GM21825 (cell line): ENCODE measurements around the gene JAK1.
"Not testable (repeated sequence)": the region's sequence is repeated elsewhere in the genome, so short reads cannot be mapped to it uniquely, and the experiment has no call there.

Experiments used
- ATAC-seq: cut with Tn5 transposase; IDR thresholded peaks from one replicate; pipeline ENCODE4 v1.9.1; 2021; ENCODE audit warnings: mild to moderate bottlenecking, moderate library complexity; ENCODE audit not compliant: unreplicated experiment

The JAK1 gene

GRCh38 chr1:64966158-64966971 is at the start of gene JAK1:
Gene JAK1 (minus strand): TSS chr1:64966549. CDS start chr1:64886264, 80,285 bp downstream.
- peak; percentile 76 for ATAC-seq

GRCh38 chr1:65014321-65014720 is 48.0 kb upstream of the JAK1 start:
- no peak for ATAC-seq

GRCh38 chr1:65011983-65012382 is 45.6 kb upstream of the JAK1 start:
- no peak for ATAC-seq

- ATAC-seq, result no peak
Measured at GRCh38 chr1:65009724-65010420, 43.5 kb upstream of the JAK1 start.

- no peak for ATAC-seq
Measured at GRCh38 chr1:65009176-65009575, 42.8 kb upstream of the JAK1 start.

- no peak for ATAC-seq
Measured at GRCh38 chr1:65006806-65007205, 40.5 kb upstream of the JAK1 start.

- ATAC-seq, result no peak
Measured at GRCh38 chr1:65003316-65003664, 36.9 kb upstream of the JAK1 start.

GRCh38 chr1:65002508-65003315 is 36.4 kb upstream of the JAK1 start:
- ATAC-seq, result peak; percentile 89

GRCh38 chr1:65002156-65002507 is 35.8 kb upstream of the JAK1 start:
- no peak for ATAC-seq

GRCh38 chr1:65001231-65001792 is 35.0 kb upstream of the JAK1 start:
- ATAC-seq, result no peak

GRCh38 chr1:64998425-64998948 is 32.1 kb upstream of the JAK1 start:
- ATAC-seq, result not testable (repeated sequence)

- no peak for ATAC-seq
Measured at GRCh38 chr1:64996541-64997257, 30.4 kb upstream of the JAK1 start.

- ATAC-seq, result no peak
Measured at GRCh38 chr1:64995316-64995715, 29.0 kb upstream of the JAK1 start.

GRCh38 chr1:64986903-64987871 is 20.8 kb upstream of the JAK1 start:
- peak; percentile 97 for ATAC-seq

GRCh38 chr1:64984737-64985136 is 18.4 kb upstream of the JAK1 start:
- no peak for ATAC-seq

- no peak for ATAC-seq
Measured at GRCh38 chr1:64984106-64984505, 17.8 kb upstream of the JAK1 start.

- no peak for ATAC-seq
Measured at GRCh38 chr1:64983110-64983509, 16.8 kb upstream of the JAK1 start.

- no peak for ATAC-seq
Measured at GRCh38 chr1:64981601-64982533, 15.5 kb upstream of the JAK1 start.
